Measurements from ENCODE around the gene CD79A.
"Not testable (repeated sequence)": the region's sequence is repeated elsewhere in the genome, so short reads cannot be mapped to it uniquely, and the experiment has no call there.

The CD79A gene

DNA sequence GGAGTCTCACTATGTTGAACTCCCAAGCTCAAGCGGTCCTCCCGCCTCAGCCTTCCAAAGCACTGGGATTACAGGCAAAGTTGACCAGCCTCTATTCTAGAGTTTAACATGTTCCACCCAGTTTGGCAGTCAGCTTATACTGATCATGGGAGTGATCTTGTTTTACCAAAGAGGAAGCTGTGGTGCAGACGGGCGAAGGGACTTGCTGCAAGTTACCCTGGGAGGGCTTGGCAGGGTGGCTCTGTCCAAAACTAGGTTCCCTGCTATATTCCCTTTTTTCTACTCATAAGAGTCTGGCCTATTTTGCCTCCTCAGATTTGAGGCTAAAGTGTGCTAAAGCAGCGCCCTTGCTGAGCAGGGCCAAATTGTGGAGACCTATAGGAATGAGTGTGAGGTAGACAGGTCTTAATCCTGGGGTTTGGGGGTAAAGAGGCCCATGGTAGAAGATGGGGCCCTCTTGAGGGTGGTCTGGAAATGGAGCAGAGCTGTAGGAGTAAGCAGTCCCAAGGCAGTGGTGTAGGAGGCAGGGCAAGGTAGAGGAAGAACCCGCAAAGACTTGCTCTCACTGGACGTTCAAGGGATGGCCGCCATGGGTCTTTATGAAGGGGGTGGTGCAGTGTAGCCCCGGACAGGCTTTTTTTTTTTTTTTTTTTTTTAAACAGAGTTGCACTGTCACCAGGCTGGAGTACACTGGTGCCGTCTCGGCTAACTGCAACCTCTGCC, 13.7 kb upstream of the CD79A start:
- DNase-seq (ENCODE audit: low read depth in 2 of 2), result no peak

DNA sequence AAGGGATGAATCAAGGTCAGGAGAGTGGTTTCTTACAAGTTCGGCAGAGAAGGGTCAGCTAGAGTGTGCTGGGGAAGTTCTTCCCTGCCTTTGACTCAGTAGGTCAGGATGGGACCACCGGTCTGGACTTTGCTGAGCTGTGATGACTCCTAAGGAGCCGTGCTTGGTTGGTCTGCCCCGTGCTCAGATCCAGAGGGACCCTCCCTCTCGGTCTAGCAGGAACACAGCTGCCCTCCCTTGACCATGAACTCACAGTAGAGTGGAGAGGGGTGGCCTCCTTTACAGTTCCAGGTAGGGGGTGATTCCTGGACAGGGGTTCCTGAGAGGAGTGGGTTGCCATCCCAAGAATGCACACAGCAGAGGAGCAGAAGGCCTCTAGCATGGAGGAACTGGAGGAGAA, 12.7 kb upstream of the CD79A start:
- no peak for DNase-seq (ENCODE audit: low read depth in 2 of 2)

DNA sequence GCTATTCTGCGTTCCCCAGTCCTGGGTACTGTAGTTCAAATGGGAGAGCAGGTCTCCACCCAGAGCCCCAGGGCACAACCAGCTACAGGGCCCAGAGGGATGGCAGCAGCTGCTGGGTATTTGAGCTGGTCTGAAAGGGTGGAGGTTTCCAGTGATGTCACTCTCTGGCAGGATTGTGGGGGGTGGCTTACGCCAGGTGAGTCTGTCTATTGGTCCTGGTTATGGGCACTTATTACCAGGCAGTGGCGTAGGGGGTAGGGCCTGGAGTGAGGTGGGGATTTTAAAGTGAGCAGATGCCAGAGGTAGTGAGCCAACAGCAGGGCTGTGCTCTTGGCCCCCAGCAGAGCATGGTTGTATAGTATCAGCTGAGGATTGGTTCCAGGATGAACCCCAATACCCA, 10.8 kb upstream of the CD79A start:
- no peak for DNase-seq (ENCODE audit: low read depth in 2 of 2)

DNA sequence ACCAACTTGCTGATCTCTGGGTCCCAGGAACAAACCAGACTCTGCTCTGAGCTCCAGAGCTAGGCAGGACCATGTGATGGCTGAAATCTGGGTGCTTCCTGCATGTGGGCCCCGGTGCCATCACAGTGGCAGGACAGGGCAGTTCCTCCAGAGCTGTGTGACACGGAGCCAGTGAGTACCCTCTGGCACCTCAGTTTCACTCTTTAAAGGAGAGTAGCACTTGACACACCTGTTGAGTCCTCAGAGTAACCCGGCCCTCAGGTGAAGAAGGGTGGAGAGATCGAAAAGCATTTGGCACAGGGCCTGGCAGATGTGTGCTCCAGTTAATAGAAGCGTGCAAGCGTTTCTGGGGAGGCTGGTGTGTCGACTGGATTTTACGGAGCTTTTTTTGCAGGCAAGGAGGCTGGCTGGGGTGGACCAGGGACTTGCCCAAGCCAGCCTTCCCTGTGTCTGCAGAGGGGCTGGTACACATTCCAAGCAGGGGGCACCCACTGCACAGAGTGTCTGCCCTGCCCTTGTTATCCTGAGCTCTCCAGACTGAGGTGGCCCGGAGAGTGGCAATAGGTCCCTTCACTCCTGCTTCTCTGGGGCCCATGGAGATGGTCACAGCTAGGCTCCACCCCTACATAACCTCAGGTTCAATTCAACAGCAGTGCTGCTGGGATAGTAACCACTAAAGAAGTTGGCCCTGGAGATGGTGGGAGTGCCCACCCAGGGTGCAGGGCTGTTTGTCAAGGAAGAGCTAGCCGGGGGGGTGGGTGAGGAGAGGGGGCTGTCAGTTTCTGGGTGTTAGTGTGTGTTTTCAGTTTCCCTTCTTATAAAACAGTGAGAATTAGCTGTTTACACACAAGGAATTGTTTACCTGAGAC, 8.7 kb upstream of the CD79A start:
- no peak for DNase-seq (ENCODE audit: low read depth in 2 of 2)

DNA sequence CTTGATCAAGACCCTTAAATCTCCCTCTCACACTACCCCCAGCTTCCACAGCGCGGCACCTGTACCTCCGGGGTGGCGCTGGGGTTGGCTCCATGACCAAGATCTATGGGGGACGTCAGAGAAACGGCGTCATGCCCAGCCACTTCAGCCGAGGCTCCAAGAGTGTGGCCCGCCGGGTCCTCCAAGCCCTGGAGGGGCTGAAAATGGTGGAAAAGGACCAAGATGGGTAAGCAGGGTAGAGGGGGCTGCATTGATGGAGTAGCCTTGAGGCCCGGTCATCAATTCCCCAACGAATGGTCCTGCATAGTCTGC, 8.1 kb upstream of the CD79A start:
- DNase-seq (ENCODE audit: low read depth in 2 of 2), result no peak

DNA sequence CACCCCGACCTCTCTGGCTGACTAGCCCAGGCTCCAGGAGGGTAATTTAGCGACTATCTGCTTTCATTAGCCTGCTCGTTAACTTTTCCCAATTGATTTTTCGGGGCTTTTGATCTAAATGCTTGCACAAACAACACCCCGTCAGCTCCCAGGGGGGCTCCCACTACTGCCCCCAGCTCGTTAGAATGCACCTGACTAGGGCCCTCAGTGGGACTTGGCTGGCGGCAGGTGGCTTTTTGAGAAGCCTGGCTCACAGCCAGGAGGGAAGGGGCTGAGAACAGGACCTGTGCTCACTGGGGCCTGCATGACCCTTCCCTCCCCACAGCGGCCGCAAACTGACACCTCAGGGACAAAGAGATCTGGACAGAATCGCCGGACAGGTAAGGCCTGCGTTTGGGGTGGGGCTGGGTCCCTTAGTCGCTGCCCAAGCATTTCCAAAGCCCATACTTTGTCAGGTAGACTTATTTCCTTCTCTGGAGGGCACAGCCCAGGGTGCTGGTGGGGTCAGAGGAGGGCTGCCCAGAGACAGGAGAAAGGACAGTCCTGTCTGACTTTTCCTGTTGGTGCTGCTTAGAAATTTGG, 7.6 kb upstream of the CD79A start:
- no peak for DNase-seq (ENCODE audit: low read depth in 2 of 2)

DNA sequence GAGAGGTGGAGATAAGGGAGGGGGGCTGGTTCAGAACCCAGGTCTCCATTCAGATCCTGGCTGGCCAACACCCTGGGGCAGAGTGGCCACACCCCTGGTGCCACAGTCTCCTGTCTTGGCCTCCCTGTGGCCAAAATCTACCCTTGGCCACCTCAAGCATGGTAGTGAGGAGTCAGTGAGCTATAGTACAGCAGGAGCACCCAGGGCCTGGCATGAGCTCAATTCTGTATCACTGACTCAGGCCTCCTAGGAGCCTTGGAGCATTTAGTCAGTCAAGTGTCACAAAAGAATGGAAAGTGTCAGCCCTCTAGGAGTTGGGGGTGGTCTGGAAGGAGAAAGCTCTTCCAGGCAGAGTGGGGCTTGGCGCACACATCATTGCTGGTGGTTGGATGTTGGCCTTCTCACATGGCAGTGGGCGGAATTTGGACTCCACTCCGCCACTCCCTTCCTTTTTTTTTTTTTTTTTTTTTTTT, 6.6 kb upstream of the CD79A start:
- no peak for DNase-seq (ENCODE audit: low read depth in 2 of 2)

DNA sequence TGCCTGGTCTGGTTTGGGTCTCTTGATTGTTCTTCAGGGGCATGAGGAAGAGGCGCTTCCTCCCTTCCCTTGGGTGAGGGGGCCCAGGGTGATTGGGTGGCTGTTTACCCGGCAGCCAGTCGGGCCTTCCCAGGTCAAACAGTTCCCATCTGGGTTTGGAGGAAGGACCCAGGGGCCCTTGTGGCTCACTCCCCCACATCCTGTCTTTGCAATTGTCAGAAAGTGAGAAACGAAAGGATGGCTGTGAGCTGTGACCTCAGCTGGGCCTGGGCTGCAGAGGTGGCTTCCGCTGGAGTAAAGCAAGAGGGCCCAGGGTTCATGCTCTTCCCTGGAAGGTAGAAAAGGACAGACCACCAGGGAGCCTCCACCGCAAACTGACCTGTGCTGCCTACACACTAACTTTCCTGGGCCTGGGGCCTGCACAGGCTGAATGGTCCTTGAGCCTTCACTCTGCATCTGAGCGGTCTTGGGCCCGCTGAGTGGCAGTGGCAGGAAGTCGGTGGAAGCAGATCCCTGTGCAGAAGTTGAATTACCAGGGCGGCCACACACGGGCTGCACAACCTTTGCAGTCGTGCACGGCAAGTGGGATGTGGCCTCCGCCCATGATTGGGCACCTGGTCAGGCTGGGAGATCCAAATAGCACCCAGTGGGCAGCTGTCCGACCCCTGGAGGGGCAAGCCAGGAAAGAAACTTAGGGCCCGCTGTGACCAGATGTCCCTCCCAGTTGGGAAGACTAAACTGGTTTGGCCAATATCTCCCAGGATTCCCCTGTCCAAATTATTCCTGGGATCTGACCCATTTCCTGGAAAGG, 5.3 kb upstream of the CD79A start:
- DNase-seq (ENCODE audit: low read depth in 2 of 2), result no peak

DNA sequence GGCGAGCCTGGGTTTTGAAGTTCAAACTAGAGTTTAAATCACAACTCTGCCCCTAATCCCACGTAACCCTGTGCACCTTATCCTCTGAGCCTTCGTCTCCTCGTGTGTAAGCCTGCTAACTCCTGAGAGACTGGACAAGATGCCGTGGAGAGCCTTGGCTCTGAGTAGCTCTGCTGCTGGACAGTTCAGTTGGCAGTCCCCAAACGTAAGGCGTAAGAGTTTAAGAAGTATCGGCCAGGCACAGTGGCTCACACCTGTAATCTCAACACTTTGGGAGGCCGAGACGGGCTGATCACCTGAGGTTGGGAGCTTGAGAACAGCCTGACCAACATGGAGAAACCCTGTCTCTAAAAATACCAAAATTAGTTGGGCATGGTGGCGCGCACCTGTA, 4.7 kb upstream of the CD79A start:
- no peak for DNase-seq (ENCODE audit: low read depth in 2 of 2)

DNA sequence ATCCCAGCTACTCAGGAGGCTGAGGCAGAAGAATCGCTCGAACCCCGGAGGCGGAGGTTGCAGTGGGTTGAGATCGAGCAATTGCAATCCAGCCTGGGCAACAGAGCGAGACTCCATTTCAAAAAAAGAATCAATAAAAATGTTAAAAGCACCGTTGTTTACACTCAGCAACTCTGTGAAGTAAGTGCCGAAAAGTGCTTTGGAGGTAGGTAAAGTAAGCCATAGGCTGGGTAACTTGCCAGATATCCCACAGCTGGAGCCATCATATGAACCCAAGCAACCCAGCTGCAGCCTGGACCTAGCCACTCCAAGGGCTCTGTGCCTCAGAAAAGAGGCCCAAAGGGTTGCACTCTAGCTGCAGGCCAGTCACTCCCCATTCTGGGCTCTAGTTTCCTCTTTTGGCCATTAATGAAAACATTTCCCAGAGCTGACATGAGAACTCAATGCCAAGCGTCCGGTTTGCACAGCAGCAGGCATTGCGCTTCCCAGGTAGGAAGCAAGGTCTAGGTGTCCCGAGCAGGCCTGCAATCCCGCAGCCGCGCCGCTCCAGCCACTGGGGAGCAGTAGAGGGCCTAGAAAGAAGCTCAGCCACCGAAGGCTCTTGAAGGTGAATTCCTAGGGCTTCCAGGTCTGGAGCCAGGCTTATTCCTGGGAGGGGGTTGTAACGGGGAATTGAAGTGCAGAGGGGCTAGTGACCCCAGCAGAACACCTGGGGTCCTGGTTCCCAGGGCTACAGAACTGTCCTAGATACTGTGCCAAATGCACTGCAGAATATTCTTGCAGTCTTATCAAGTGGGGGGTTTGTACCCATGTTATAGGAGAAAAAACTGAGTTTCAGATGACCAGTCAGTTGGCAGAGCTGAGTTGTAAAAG, 4.1 kb upstream of the CD79A start:
- peak in 1 of 2 experiments; percentile 12 for DNase-seq (ENCODE audit: low read depth in 2 of 2)

DNA sequence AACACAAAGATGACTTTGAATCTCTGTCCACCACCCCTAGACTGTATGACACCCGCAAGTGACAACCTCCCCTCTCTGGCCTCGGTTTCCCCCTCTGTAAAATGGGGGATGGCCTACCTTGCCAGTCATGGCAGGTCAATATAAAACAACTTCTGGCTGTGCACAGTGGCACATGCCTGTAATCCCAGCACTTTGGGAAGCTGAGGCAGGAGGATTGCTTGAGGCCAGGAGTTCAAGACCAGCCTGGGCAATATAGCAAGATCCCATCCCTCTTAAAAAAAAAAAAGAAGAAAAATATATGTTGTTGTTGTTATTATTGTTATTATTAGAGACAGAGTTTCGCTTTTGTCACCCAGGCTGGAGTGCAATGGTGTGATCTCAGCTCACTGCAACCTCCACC, 1.1 kb upstream of the CD79A start:
- not testable (repeated sequence) for DNase-seq (ENCODE audit: low read depth in 2 of 2)

DNA sequence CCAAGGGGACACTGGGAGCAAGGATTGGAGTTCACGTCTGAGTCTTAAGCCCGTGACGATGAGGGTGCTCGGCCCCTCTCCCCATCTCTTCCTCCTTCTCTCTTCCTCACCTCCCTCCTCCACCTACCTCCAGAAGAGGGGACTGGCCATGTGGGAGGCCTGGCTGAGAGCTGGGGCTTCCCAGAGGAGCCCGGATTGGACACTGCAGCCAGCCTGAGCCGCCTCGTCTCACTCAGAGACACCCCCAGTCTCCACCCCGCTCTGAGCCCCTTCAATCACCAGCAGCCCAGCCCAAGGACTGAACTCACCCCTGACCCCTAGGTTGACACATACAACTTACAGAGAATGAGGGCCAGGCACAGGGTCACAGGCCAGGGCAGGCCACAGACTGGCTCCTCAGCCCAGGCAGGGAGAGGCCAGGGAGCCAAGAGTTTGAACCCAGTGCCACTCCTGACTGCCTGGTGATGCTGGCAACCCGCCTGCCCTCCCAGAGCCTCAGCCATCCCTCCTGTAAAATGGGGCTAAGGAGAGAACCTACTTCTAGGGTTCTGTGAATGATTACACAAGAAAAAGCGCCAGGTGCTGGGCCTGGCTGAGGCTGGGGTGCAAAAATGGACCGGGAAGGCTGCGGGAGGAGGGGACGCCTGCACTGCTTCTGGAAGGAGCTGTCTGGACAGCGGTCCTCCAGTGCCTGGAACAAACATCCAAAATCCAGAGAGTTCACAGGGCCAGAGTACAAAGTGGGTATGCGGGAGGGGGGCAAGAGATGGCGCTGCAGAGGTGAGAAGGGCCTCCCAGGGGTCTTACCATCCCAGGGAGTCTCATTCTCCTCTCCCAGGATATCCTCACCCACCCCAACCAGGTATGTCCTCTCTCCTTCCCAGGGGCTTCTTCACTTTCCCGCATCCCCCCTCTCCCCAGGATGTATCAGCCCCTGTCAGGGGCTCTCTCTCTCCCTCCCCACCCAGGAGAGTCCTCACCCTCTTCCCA, 1.1 kb downstream of the CD79A start:
- no peak for DNase-seq (ENCODE audit: low read depth in 2 of 2)

DNA sequence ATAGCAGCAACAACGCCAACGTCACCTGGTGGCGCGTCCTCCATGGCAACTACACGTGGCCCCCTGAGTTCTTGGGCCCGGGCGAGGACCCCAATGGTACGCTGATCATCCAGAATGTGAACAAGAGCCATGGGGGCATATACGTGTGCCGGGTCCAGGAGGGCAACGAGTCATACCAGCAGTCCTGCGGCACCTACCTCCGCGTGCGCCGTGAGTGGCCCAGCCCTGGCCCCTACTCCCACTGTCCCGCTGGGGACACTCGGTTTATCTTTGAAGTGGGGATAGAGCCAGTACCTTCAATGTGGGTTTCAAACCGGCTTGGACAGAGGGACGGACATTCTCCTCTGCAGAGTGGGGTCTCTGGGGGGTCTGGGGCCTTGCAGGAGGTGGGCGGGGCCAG, 2.0 kb downstream of the CD79A start:
- no peak for DNase-seq (ENCODE audit: low read depth in 2 of 2)

DNA sequence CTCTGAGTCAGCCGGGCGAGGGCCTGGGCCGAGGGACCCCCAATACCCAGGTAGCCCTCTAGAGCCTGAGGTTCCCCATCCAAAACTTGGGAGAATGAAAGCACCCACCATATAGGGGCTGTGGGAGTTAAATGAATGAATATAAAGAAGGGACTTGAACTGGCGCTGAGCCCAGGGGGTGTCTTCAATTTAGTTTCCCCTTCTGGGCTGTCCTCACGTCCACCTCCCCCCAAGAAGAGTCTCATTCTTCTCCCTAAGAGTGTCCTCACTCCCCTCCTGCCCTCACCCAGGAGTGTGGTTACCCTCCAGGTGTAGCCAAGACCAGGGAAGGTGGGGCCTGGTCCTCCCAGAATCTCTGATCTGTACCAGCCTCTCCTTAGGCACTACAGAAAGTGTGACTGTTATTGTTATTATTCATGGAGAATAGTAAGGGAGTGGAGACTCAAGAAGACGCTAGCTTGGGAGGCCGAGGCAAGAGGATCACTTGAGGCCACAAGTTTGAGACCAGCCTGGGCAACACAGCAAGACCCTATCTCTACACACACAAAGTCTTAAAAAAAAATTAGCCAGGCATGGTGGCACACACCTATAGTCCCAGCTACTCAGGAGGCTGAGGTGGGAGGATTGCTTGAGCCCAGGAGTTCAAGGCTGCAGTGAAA, 2.7 kb downstream of the CD79A start:
- DNase-seq (ENCODE audit: low read depth in 2 of 2), result no peak

DNA sequence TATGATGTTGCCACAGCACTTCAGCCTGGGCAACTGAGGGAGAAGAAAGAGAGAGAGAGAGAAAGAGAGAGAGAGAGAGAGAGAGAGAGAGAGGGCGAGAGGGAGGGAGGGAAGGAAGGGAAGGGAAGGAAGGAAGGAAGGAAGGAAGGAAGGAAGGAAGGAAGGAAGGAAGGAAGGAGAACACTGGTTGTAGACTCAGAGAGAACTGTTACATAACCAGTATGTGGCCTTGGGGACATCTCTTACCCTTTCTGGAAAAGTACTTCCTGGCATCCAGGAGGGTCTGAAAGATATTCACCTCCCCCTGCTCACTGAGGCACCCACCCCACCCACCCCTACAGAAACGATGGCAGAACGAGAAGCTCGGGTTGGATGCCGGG, 3.2 kb downstream of the CD79A start:
- DNase-seq (ENCODE audit: low read depth in 2 of 2), result no peak

DNA sequence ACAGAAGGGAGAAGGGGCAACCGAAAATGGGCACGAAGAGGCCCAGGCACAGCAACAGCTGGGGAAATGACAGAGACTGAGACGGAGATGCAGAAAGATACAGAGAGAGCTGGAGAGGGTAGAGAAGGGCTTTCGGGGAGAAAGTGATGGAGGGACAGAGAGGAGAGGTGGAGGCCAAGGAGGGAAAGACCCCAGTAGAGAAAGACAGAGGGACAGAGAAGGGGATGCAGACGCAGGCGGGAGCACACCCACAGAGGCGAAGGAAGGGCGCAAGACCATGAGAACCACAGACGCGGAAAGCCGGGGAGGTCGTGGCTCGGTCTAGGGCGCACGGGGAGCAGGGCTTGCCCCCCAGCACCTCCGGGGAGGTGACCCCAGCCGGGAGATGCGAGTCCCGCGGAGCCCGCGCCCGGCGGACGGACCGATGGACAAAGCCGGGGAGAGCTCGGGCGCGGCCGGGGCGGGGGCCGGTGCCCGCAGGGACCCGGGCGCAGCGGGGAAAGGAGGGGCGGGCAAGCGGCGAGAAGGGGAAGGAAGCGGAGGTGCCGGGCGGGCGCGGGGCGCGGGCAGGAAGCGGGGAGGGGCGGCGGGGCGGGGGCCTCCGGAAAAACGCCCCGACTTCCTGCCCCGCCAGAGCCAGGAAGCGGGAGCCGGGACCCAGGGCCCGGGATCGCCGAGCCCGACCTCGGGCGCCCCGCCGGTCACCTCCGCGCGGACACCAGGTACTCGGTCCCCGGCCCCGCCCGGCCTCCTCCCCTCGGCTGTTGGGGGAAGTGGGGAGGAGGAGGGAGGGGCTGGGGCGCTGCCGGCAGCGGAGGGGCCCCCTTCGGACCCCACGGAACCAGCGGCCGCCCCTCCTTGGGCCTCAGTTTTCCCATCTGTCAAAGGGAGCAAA, 5.7 kb downstream of the CD79A start, which contains the start of gene ARHGEF1:
Gene ARHGEF1, plus strand, starts transcription at position 617 of the 895 bp plus-strand sequence. CDS start 4,899 bp downstream, outside the sequence.
- no peak for DNase-seq (ENCODE audit: low read depth in 2 of 2)

DNA sequence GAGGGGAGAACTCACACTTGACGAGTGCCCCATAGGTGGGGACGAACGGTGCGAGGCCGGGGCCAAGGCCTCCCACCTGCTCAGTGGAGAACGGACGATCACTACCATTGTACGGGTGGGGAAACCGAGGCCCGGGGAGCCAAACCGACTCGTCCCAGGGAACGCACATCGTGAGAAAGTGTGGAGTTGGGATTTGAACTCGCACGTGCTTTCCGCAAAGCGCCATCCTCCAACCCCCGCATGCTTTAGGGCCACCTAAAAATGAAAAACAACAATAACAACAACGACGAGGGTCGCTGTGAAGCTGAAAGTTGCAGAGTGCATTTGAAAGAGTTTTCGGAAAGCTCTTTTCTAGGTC, 6.4 kb downstream of the CD79A start:
- no peak for DNase-seq (ENCODE audit: low read depth in 2 of 2)
